WERI-Rb-1 (cell line): ENCODE data around the gene UBL4B.

Source experiments
- DNase-seq: peaks from one replicate; pipeline ENCODE4 v3.0.0-alpha.2; 2020
- H3K27ac ChIP-seq: fragments of 250-450 bp; sonication (Bioruptor Pico); 2 replicates; pipeline ENCODE4 v1.5.1; 2020; ENCODE audit warnings: mild to moderate bottlenecking, moderate library complexity
- H3K27me3 ChIP-seq: fragments of 250-450 bp; sonication (Bioruptor Pico); 2 replicates; pipeline ENCODE4 v1.5.1; 2021; ENCODE audit warnings: mild to moderate bottlenecking, low read depth, moderate library complexity; ENCODE audit not compliant: insufficient read depth, severe bottlenecking
- H3K36me3 ChIP-seq: fragments of 250-450 bp; sonication (Bioruptor Pico); 2 replicates; pipeline ENCODE4 v1.5.1; 2020; ENCODE audit warnings: mild to moderate bottlenecking, moderate library complexity
- H3K4me3 ChIP-seq: 2 replicates; pipeline ENCODE4 v1.5.1; 2011; ENCODE audit warnings: low read depth, mild to moderate bottlenecking, control low read depth, low read length
- H3K9me3 ChIP-seq: fragments of 250-450 bp; sonication (Bioruptor Pico); 2 replicates; pipeline ENCODE4 v1.5.1; 2021; ENCODE audit warnings: mild to moderate bottlenecking, moderate library complexity; ENCODE audit not compliant: severe bottlenecking
- CTCF ChIP-seq: IDR thresholded peaks from 2 replicates; pipeline ENCODE4 v1.5.1; 2011; ENCODE audit warnings: low read depth, mild to moderate bottlenecking, control low read depth, inconsistent platforms, low read length

UBL4B gene

GRCh38 chr1:110094931-110095654 lies 17.1 kb upstream of the UBL4B start:
- no peaks in the 10 kb centered on the region for H3K27me3 ChIP-seq
- H3K27ac ChIP-seq = no peak overlapping the region
- H3K36me3 ChIP-seq = no peaks in the 10 kb centered on the region
- no peak for TF ChIP-seq CTCF
- no peaks in the 10 kb centered on the region for H3K9me3 ChIP-seq
- H3K4me3 ChIP-seq = no peak overlapping the region
- DNase-seq = no peak

GRCh38 chr1:110097507-110098221 lies 14.6 kb upstream of the UBL4B start:
- no peak overlapping the region for H3K4me3 ChIP-seq
- TF ChIP-seq CTCF = no peak
- H3K27ac ChIP-seq = no peak overlapping the region
- DNase-seq = no peak
- H3K27me3 ChIP-seq = no peaks in the 10 kb centered on the region
- H3K36me3 ChIP-seq = no peaks in the 10 kb centered on the region
- no peaks in the 10 kb centered on the region for H3K9me3 ChIP-seq

- no peaks in the 10 kb centered on the region for H3K36me3 ChIP-seq
- DNase-seq = no peak
- TF ChIP-seq CTCF = no peak
- no peaks in the 10 kb centered on the region for H3K27me3 ChIP-seq
- H3K9me3 ChIP-seq = no peaks in the 10 kb centered on the region
- no peak overlapping the region for H3K4me3 ChIP-seq
- H3K27ac ChIP-seq = no peak overlapping the region
Observed at GRCh38 chr1:110098222-110099026, 13.8 kb upstream of the UBL4B start.

- Histone ChIP-seq H3K4me3 (no peak overlapping the region), H3K9me3 (no peaks in the 10 kb centered on the region), H3K36me3 (no peaks in the 10 kb centered on the region), H3K27me3 (no peaks in the 10 kb centered on the region), H3K27ac (no peak overlapping the region)
- no peak for DNase-seq
- TF ChIP-seq CTCF = no peak
Observed at GRCh38 chr1:110100335-110100734, 11.9 kb upstream of the UBL4B start.

- Histone ChIP-seq H3K4me3 (no peak overlapping the region), H3K27me3 (no peaks in the 10 kb centered on the region), H3K36me3 (no peaks in the 10 kb centered on the region), H3K27ac (no peak overlapping the region), H3K9me3 (no peaks in the 10 kb centered on the region)
- no peak for TF ChIP-seq CTCF
- no peak for DNase-seq
Observed at GRCh38 chr1:110102081-110102480, 10.2 kb upstream of the UBL4B start.
